HepG2 (cell line): Measurements from ENCODE around the gene POLR1H. TPM values are rescaled to one million over a fixed set of nuclear protein-coding genes. Genes with fewer than 3 reads are reported as not detected.

Experiments used
- EED ChIP-seq: sonication (generic); formaldehyde crosslinking; IDR thresholded peaks from 2 replicates; pipeline ENCODE4 v1.5.0; 2020; ENCODE audit warnings: mild to moderate bottlenecking, missing genetic modification reagents
- FOXP1 ChIP-seq, 2 experiments: fragments of 450-650 bp in 1 of 2; IDR thresholded peaks; 2 replicates each; pipeline ENCODE4 v1.6.1; 2017 to 2018; ENCODE audit warnings: antibody characterized with exemption in 1 of 2
- GABPA ChIP-seq, 2 experiments: IDR thresholded peaks; 2 replicates each; pipeline ENCODE4 v1.6.1; 2011 to 2016; ENCODE audit warnings: low read depth in 2 of 2, low read length in 1 of 2, missing biosample characterization in 1 of 2, missing genetic modification characterization in 1 of 2
- IRX3 ChIP-seq: sonication (generic); formaldehyde crosslinking; IDR thresholded peaks from 2 replicates; pipeline ENCODE4 v1.8.1; 2023; ENCODE audit warnings: mild to moderate bottlenecking, low read depth, missing genetic modification reagents, borderline replicate concordance
- MAFK ChIP-seq, 2 experiments: IDR thresholded peaks in 1 of 2; conservative IDR thresholded peaks in 1 of 2; 2 replicates each; pipeline ENCODE4 v1.6.1; 2011; ENCODE audit warnings: improper control_type of control experiment in 2 of 2, low read length in 2 of 2
- SUZ12 ChIP-seq: fragments of 150-350 bp; IDR thresholded peaks from 2 replicates; pipeline ENCODE4 v1.6.1; 2014; ENCODE audit warnings: low read depth, low read length
- ZBTB7B ChIP-seq: sonication (generic); formaldehyde crosslinking; IDR thresholded peaks from 2 replicates; pipeline ENCODE4 v1.4.0; 2020; ENCODE audit warnings: missing genetic modification reagents
- ZFP41 ChIP-seq: sonication (generic); formaldehyde crosslinking; IDR thresholded peaks from 2 replicates; pipeline ENCODE4 v1.4.0; 2020; ENCODE audit warnings: mild to moderate bottlenecking, missing genetic modification reagents, borderline replicate concordance
- ZNF263 ChIP-seq: sonication (generic); formaldehyde crosslinking; IDR thresholded peaks from 2 replicates; pipeline ENCODE4 v1.4.0; 2020; ENCODE audit warnings: missing genetic modification reagents
- ZNF33A ChIP-seq: sonication (generic); formaldehyde crosslinking; IDR thresholded peaks from 2 replicates; pipeline ENCODE4 v1.5.1; 2020; ENCODE audit warnings: missing genetic modification reagents, mild to moderate bottlenecking, moderate library complexity, borderline replicate concordance
- ZNF558 ChIP-seq: sonication (generic); formaldehyde crosslinking; IDR thresholded peaks from 2 replicates; pipeline ENCODE4 v1.9.0; 2022; ENCODE audit warnings: mild to moderate bottlenecking, missing genetic modification reagents, borderline replicate concordance
- ZNF597 ChIP-seq: sonication (generic); formaldehyde crosslinking; IDR thresholded peaks from 2 replicates; pipeline ENCODE4 v1.5.0; 2020; ENCODE audit warnings: missing genetic modification reagents
- ZNF670 ChIP-seq: sonication (generic); formaldehyde crosslinking; IDR thresholded peaks from 2 replicates; pipeline ENCODE4 v1.8.0; 2022; ENCODE audit warnings: mild to moderate bottlenecking, missing genetic modification reagents, borderline replicate concordance
- ZNF761 ChIP-seq: sonication (generic); formaldehyde crosslinking; conservative IDR thresholded peaks from 2 replicates; pipeline ENCODE4 v1.4.0; 2020; ENCODE audit warnings: mild to moderate bottlenecking, missing genetic modification reagents
- ZNF776 ChIP-seq: sonication (generic); formaldehyde crosslinking; IDR thresholded peaks from 2 replicates; pipeline ENCODE4 v1.4.0; 2020; ENCODE audit warnings: mild to moderate bottlenecking, missing genetic modification reagents
- ZNF788 ChIP-seq: sonication (generic); formaldehyde crosslinking; IDR thresholded peaks from 2 replicates; pipeline ENCODE4 v1.5.0; 2020; ENCODE audit warnings: mild to moderate bottlenecking, missing genetic modification reagents, borderline replicate concordance
- ZNF878 ChIP-seq: sonication (generic); formaldehyde crosslinking; IDR thresholded peaks from 2 replicates; pipeline ENCODE4 v1.8.1; 2023; ENCODE audit warnings: mild to moderate bottlenecking, missing genetic modification reagents, moderate library complexity
- ZNF891 ChIP-seq: sonication (generic); formaldehyde crosslinking; IDR thresholded peaks from 2 replicates; pipeline ENCODE4 v1.5.0; 2020; ENCODE audit warnings: mild to moderate bottlenecking, missing genetic modification reagents
- polyA plus RNA-seq, 8 experiments: library from polyadenylated mRNA; depleted of rRNA in 3 of 8; stranded (reverse) in 7 of 8; unstranded in 1 of 8; fragments of >200 nt; fragmentation: Illumina TruSeq in 4 of 8; extraction: Trizol in 4 of 8; gene quantifications; 2 replicates each; pipeline versions ENCODE4 v1.2.1 to v1.2.3, GENCODE V29; 2011 to 2016; ENCODE audit warnings: low read depth in 4 of 8, missing spikeins in 1 of 8, mixed read lengths in 1 of 8; ENCODE audit not compliant: insufficient read depth in 1 of 8
- total RNA-seq, 5 experiments: library from RNA; depleted of rRNA; stranded (reverse); fragments of >200 nt; fragmentation: Illumina TruSeq; extraction: Trizol; gene quantifications; 2 replicates each; pipeline ENCODE4 v1.2.3, GENCODE V29; 2016; ENCODE audit warnings: low read depth in 1 of 5
- TF ChIP-seq, protein P1 (sequence below): sonication (generic); formaldehyde crosslinking; conservative IDR thresholded peaks from 2 replicates; pipeline ENCODE4 v1.4.0; 2020; ENCODE audit warnings: mild to moderate bottlenecking, missing genetic modification reagents, moderate library complexity
- TF ChIP-seq, protein P2 (sequence below): sonication (generic); formaldehyde crosslinking; IDR thresholded peaks from 2 replicates; pipeline ENCODE4 v1.8.0; 2022; ENCODE audit warnings: mild to moderate bottlenecking, missing genetic modification reagents; ENCODE audit not compliant: insufficient replicate concordance
- TF ChIP-seq, protein P3 (sequence below): conservative IDR thresholded peaks from 2 replicates; pipeline ENCODE4 v1.6.1; 2018; ENCODE audit warnings: missing genetic modification reagents

Gene POLR1H
- total and polyA plus RNA-seq, 2 of the 13 experiments (the other 11 are each of a cell fraction or from before 2014, with no cell fraction given) = 61.4 to 79.8 TPM

- TF ChIP-seq ZNF263 (peak; percentile 13; the same call in 1 of the 2 replicates), ZBTB7B (CRISPR knock-in tag) (peak; percentile 43), GABPA (IDR thresholded peaks at IDR 0.05; ENCODE audit: low read depth, low read length) (no peak), GABPA (CRISPR knock-in tag; IDR thresholded peaks at IDR 0.05; ENCODE audit: low read depth) (no peak), ZNF788 (CRISPR knock-in tag) (no peak; the same call in 1 of the 2 replicates), FOXP1 (IDR thresholded peaks at IDR 0.05) (no peak), FOXP1 (CRISPR knock-in tag; IDR thresholded peaks at IDR 0.05) (no peak), ZNF597 (CRISPR knock-in tag) (0 out of 2 replicates have a peak, but pooled peaks have one; percentile 40), IRX3 (CRISPR knock-in tag) (0 out of 2 replicates have a peak, but pooled peaks have one; percentile 59), SUZ12 (no peak), ZNF558 (CRISPR knock-in tag) (no peak), ZNF878 (CRISPR knock-in tag) (0 out of 2 replicates have a peak, but pooled peaks have one; percentile 17), ZNF670 (CRISPR knock-in tag) (0 out of 2 replicates have a peak, but pooled peaks have one; percentile 20), ZNF891 (CRISPR knock-in tag) (peak; percentile 74; the same call in 1 of the 2 replicates), ZNF761 (CRISPR knock-in tag) (0 out of 2 replicates have a peak, but pooled peaks have one; percentile 79), ZNF776 (CRISPR knock-in tag) (peak; percentile 79; the same call in 1 of the 2 replicates), ZNF33A (CRISPR knock-in tag) (no peak), ZFP41 (CRISPR knock-in tag) (no peak; the same call in 1 of the 2 replicates), EED (CRISPR knock-in tag) (peak; percentile 91), MAFK (conservative IDR thresholded peaks at IDR 0.05 in 1 of 2, IDR thresholded peaks at IDR 0.05 in 1 of 2; ENCODE audit: low read length in 2 of 2) (no peak)
- TF ChIP-seq, protein P1, sequence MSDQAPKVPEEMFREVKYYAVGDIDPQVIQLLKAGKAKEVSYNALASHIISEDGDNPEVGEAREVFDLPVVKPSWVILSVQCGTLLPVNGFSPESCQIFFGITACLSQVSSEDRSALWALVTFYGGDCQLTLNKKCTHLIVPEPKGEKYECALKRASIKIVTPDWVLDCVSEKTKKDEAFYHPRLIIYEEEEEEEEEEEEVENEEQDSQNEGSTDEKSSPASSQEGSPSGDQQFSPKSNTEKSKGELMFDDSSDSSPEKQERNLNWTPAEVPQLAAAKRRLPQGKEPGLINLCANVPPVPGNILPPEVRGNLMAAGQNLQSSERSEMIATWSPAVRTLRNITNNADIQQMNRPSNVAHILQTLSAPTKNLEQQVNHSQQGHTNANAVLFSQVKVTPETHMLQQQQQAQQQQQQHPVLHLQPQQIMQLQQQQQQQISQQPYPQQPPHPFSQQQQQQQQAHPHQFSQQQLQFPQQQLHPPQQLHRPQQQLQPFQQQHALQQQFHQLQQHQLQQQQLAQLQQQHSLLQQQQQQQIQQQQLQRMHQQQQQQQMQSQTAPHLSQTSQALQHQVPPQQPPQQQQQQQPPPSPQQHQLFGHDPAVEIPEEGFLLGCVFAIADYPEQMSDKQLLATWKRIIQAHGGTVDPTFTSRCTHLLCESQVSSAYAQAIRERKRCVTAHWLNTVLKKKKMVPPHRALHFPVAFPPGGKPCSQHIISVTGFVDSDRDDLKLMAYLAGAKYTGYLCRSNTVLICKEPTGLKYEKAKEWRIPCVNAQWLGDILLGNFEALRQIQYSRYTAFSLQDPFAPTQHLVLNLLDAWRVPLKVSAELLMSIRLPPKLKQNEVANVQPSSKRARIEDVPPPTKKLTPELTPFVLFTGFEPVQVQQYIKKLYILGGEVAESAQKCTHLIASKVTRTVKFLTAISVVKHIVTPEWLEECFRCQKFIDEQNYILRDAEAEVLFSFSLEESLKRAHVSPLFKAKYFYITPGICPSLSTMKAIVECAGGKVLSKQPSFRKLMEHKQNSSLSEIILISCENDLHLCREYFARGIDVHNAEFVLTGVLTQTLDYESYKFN (CRISPR knock-in tag) = 0 out of 2 replicates have a peak, but pooled peaks have one; percentile 38
- TF ChIP-seq, protein P2, sequence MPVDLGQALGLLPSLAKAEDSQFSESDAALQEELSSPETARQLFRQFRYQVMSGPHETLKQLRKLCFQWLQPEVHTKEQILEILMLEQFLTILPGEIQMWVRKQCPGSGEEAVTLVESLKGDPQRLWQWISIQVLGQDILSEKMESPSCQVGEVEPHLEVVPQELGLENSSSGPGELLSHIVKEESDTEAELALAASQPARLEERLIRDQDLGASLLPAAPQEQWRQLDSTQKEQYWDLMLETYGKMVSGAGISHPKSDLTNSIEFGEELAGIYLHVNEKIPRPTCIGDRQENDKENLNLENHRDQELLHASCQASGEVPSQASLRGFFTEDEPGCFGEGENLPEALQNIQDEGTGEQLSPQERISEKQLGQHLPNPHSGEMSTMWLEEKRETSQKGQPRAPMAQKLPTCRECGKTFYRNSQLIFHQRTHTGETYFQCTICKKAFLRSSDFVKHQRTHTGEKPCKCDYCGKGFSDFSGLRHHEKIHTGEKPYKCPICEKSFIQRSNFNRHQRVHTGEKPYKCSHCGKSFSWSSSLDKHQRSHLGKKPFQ (CRISPR knock-in tag) = peak; percentile 65
- TF ChIP-seq, protein P3, sequence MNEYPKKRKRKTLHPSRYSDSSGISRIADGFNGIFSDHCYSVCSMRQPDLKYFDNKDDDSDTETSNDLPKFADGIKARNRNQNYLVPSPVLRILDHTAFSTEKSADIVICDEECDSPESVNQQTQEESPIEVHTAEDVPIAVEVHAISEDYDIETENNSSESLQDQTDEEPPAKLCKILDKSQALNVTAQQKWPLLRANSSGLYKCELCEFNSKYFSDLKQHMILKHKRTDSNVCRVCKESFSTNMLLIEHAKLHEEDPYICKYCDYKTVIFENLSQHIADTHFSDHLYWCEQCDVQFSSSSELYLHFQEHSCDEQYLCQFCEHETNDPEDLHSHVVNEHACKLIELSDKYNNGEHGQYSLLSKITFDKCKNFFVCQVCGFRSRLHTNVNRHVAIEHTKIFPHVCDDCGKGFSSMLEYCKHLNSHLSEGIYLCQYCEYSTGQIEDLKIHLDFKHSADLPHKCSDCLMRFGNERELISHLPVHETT (CRISPR knock-in tag) = no peak
These were observed 14.2 kb downstream of the POLR1H start, which contains the start of gene RNF39 (continued) for GRCh38 chr6:30075094-30075789.
